Measurements from ENCODE around the gene FLT1.

The FLT1 gene

GRCh38 chr13:28325022-28325421 is 169.9 kb downstream of the FLT1 start:
- TF ChIP-seq GATA3 (IDR thresholded peaks at IDR 0.05; ENCODE audit: low read depth, low read length): no peak
- no peak for TF ChIP-seq GATA2 (IDR thresholded peaks at IDR 0.05; ENCODE audit: low read depth, low read length)

GRCh38 chr13:28324181-28324789 is 170.6 kb downstream of the FLT1 start:
- no peak for TF ChIP-seq GATA2 (IDR thresholded peaks at IDR 0.05; ENCODE audit: low read depth, low read length)

- no peak for TF ChIP-seq GATA3 (IDR thresholded peaks at IDR 0.05; ENCODE audit: low read depth, low read length)
- peak; percentile 64 for TF ChIP-seq GATA2 (IDR thresholded peaks at IDR 0.05; ENCODE audit: low read depth, low read length)
These were observed 172.5 kb downstream of the FLT1 start for GRCh38 chr13:28322256-28322905.

GRCh38 chr13:28321756-28322155 is 173.2 kb downstream of the FLT1 start:
- TF ChIP-seq GATA2 (IDR thresholded peaks at IDR 0.05; ENCODE audit: low read depth, low read length): no peak
- TF ChIP-seq GATA3 (IDR thresholded peaks at IDR 0.05; ENCODE audit: low read depth, low read length): no peak

- TF ChIP-seq GATA3 (IDR thresholded peaks at IDR 0.05; ENCODE audit: low read depth, low read length): no peak
- no peak for TF ChIP-seq GATA2 (IDR thresholded peaks at IDR 0.05; ENCODE audit: low read depth, low read length)
These were observed 173.9 kb downstream of the FLT1 start for GRCh38 chr13:28320884-28321574.

- TF ChIP-seq GATA3 (IDR thresholded peaks at IDR 0.05; ENCODE audit: low read depth, low read length): no peak
- no peak for TF ChIP-seq GATA2 (IDR thresholded peaks at IDR 0.05; ENCODE audit: low read depth, low read length)
These were observed 174.7 kb downstream of the FLT1 start for GRCh38 chr13:28320209-28320608.

- TF ChIP-seq GATA3 (IDR thresholded peaks at IDR 0.05; ENCODE audit: low read depth, low read length) (no peak), GATA2 (IDR thresholded peaks at IDR 0.05; ENCODE audit: low read depth, low read length) (no peak)
These were observed 175.4 kb downstream of the FLT1 start for GRCh38 chr13:28319528-28319927.

- TF ChIP-seq GATA2 (IDR thresholded peaks at IDR 0.05; ENCODE audit: low read depth, low read length): no peak
- no peak for TF ChIP-seq GATA3 (IDR thresholded peaks at IDR 0.05; ENCODE audit: low read depth, low read length)
These were observed 176.4 kb downstream of the FLT1 start for GRCh38 chr13:28318496-28318895.

- TF ChIP-seq GATA2 (IDR thresholded peaks at IDR 0.05; ENCODE audit: low read depth, low read length): no peak
- TF ChIP-seq GATA3 (IDR thresholded peaks at IDR 0.05; ENCODE audit: low read depth, low read length): no peak
These were observed 178.1 kb downstream of the FLT1 start for GRCh38 chr13:28316836-28317235.

- no peak for TF ChIP-seq GATA3 (IDR thresholded peaks at IDR 0.05; ENCODE audit: low read depth, low read length)
- TF ChIP-seq GATA2 (IDR thresholded peaks at IDR 0.05; ENCODE audit: low read depth, low read length): no peak
These were observed 178.8 kb downstream of the FLT1 start for GRCh38 chr13:28316129-28316528.

GRCh38 chr13:28314879-28315278 is 180.0 kb downstream of the FLT1 start:
- TF ChIP-seq GATA3 (IDR thresholded peaks at IDR 0.05; ENCODE audit: low read depth, low read length): no peak
- TF ChIP-seq GATA2 (IDR thresholded peaks at IDR 0.05; ENCODE audit: low read depth, low read length): no peak

- TF ChIP-seq GATA3 (IDR thresholded peaks at IDR 0.05; ENCODE audit: low read depth, low read length): no peak
These were observed 181.3 kb downstream of the FLT1 start for GRCh38 chr13:28313579-28313978.

GRCh38 chr13:28306325-28306724 is 188.6 kb downstream of the FLT1 start:
- no peak for TF ChIP-seq GATA2 (IDR thresholded peaks at IDR 0.05; ENCODE audit: low read depth, low read length)
- no peak for TF ChIP-seq GATA3 (IDR thresholded peaks at IDR 0.05; ENCODE audit: low read depth, low read length)

- no peak for TF ChIP-seq GATA3 (IDR thresholded peaks at IDR 0.05; ENCODE audit: low read depth, low read length)
- TF ChIP-seq GATA2 (IDR thresholded peaks at IDR 0.05; ENCODE audit: low read depth, low read length): no peak
These were observed 193.1 kb downstream of the FLT1 start for GRCh38 chr13:28301839-28302238.

- no peak for TF ChIP-seq GATA3 (IDR thresholded peaks at IDR 0.05; ENCODE audit: low read depth, low read length)
- no peak for TF ChIP-seq GATA2 (IDR thresholded peaks at IDR 0.05; ENCODE audit: low read depth, low read length)
These were observed 195.0 kb downstream of the FLT1 start for GRCh38 chr13:28299916-28300315.

Measured in SH-SY5Y (cell line).